ENCODE measurements around the gene SEPTIN5. TPM values are rescaled to one million over a fixed set of nuclear protein-coding genes. Genes with fewer than 3 reads are reported as not detected.

Gene SEPTIN5
- total RNA-seq, 1 experiment from 2014 or later: 30.7 TPM

- DNase-seq: peak; percentile 74
- H3K36me3 ChIP-seq: peaks cover 45% of the 10 kb centered on the region
- H3K9me3 ChIP-seq: no peaks in the 10 kb centered on the region
- no peak overlapping the region for H3K4me3 ChIP-seq
- no peaks in the 10 kb centered on the region for H3K27me3 ChIP-seq
These were observed 50.6 kb downstream of the SEPTIN5 start for GRCh38 chr22:19764636-19765476.

DNA sequence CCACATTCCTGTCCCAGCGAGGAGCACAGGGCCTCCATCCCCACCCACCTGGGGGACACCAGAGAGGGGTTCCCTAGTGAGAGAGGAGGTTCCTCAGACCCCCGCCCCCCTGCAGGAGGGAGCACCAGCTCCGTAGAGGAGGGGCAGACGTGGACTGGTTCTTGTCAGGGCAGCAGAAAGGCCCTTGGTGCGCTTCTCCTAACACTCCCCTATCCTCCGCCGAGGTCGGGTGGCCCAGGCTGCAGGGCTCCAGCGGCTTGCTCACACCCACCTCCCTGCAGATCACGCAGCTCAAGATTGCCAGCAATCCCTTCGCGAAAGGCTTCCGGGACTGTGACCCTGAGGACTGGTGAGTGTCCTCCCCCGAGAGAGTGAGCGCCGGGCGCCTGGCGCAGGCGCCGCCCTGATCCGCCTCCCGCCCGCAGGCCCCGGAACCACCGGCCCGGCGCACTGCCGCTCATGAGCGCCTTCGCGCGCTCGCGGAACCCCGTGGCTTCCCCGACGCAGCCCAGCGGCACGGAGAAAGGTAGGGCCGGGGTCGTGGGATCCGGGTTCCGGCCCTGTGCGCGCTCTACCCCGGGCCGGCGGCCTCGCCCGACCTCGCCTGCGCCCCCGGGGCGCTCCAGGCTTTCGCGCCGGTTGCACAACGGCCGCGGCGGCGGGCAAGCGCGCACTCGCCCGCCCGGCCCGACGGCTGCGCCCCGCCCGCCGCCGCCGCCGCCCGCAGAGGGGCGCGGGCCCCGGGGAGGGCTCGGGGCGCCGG is 51.4 kb downstream of the SEPTIN5 start:
- Histone ChIP-seq H3K36me3 (peaks cover 49% of the 10 kb centered on the region), H3K27me3 (no peaks in the 10 kb centered on the region), H3K4me3 (no peak overlapping the region), H3K9me3 (no peaks in the 10 kb centered on the region)
- DNase-seq: no peak

DNA sequence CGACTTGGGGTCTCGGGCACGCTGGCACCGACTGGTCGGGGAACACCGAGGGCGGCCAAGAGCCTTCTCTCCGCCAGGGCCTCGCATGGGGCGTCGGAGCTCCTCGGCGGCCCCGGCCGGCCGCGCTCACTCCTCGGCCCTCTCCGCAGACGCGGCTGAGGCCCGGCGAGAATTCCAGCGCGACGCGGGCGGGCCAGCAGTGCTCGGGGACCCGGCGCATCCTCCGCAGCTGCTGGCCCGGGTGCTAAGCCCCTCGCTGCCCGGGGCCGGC is 51.9 kb downstream of the SEPTIN5 start:
- no peaks in the 10 kb centered on the region for H3K9me3 ChIP-seq
- H3K27me3 ChIP-seq: no peaks in the 10 kb centered on the region
- H3K36me3 ChIP-seq: peaks cover 49% of the 10 kb centered on the region
- no peak overlapping the region for H3K4me3 ChIP-seq
- DNase-seq: no peak

DNA sequence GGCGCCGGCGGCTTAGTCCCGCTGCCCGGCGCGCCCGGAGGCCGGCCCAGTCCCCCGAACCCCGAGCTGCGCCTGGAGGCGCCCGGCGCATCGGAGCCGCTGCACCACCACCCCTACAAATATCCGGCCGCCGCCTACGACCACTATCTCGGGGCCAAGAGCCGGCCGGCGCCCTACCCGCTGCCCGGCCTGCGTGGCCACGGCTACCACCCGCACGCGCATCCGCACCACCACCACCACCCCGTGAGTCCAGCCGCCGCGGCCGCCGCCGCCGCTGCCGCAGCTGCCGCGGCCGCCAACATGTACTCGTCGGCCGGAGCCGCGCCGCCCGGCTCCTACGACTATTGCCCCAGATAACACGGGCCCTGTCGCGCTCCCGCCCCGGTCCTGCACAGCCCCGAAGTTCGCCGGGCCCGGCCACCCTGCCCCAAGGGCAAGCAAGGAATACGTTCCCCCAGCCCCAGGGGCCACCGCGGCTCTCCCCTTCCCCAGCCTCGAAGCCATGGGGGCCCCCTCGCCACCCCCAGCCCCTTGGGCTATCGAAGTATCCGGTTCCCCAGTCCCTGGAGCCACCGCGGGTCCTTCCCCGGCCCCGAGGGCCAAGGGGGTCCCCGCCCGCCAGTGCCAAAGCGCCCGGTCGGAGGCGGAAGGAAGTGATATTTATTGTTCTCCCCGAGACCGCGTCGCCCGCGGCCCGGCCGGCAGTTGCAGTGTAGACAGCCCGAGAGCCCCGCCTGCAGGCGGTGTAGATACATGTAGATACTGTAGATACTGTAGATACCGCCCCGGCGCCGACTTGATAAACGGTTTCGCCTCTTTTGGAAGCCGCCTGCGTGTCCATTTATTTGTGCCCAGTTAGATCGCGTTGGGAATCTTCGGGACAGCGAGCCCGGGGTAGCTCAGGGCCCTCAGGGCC is 52.5 kb downstream of the SEPTIN5 start:
- Histone ChIP-seq H3K4me3 (no peak overlapping the region), H3K36me3 (peaks cover 49% of the 10 kb centered on the region), H3K9me3 (no peaks in the 10 kb centered on the region), H3K27me3 (no peaks in the 10 kb centered on the region)
- no peak for DNase-seq

DNA sequence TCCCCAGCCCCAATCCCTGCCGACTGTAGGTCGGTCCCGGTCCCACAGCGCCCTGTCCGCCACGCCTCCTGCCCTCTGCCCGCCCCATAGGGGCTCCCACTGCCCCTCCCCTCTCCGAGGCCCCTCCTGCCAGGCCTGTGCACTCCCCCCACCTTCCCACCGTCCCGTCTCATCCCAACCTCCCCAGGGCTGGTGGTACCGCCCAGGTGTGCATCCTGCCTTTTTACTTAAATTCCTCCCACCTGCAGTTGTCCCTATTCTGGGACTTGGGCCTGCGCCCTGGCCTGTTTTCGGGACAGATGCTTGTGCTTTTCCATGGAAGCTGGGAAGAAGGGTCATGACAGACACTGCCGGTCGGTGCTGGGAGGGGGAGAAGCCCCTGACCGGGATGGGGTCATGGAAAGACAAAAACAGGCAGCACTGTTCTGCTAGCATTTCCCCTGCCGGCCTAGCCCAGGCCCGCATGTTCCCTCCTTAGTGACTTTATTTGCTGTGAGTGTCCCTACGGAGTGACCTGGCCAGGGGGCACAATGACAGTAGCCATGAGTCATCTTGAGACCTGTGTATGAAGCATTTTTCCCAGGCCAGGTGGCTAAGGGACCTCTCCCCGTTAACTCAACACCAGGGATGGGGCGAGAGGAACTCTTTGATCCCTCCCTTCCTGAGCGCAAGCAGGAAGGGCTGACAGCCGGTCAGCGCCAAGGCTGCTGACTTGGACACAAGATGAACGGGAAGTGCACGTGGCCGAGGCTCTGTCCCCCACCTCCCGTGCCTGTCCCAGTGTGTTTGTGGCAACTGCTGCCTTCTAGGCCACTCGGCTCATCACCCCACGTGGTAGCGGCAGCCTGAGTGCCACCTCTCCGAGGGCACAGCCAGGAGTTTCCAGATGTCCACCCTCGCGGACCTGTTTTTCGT is 53.4 kb downstream of the SEPTIN5 start:
- DNase-seq: no peak
- H3K27me3 ChIP-seq: no peaks in the 10 kb centered on the region
- H3K9me3 ChIP-seq: no peaks in the 10 kb centered on the region
- H3K4me3 ChIP-seq: no peak overlapping the region
- H3K36me3 ChIP-seq: peaks cover 41% of the 10 kb centered on the region

DNA sequence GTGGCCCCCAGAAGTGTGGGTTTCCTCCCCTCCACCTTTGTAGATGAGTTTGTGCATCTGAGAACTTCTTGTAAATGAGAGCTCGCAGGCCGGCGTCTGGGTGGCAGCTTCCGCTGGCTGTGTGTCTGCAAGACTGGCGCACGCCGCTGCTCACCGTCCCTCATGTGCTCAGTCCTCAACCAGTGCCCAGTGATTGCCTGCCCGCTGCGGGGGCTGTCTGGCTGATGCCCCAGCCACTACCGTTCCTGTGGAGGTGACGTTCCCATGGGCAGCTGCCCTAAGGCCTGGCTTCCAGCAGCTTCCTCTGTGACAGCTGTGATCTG is 55.1 kb downstream of the SEPTIN5 start:
- Histone ChIP-seq H3K4me3 (no peak overlapping the region), H3K9me3 (no peaks in the 10 kb centered on the region), H3K27me3 (no peaks in the 10 kb centered on the region)

GRCh38 chr22:19770349-19771220 is 56.3 kb downstream of the SEPTIN5 start:
- Histone ChIP-seq H3K36me3 (peaks cover 13% of the 10 kb centered on the region), H3K9me3 (no peaks in the 10 kb centered on the region), H3K27me3 (no peaks in the 10 kb centered on the region), H3K4me3 (no peak overlapping the region)
- no peak for DNase-seq

More for the DNA sequence above, 55.1 kb downstream of the SEPTIN5 start:
- DNase-seq: no peak
- H3K36me3 ChIP-seq: peaks cover 25% of the 10 kb centered on the region

DNA sequence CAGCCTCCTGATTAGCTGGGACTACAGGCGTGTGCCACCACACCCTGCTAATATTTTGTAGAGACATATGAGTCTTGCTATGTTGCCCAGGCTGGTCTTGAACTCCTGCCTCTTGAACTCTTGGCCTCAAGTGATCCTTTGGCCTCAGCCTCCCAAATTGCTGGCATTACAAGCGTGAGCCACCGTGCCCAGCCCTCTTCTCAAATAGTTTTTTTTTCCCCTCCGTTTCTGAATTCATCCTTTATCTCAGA is 58.0 kb downstream of the SEPTIN5 start:
- DNase-seq: no peak
- no peaks in the 10 kb centered on the region for H3K27me3 ChIP-seq

More for the DNA sequence above, 58.0 kb downstream of the SEPTIN5 start:
- Histone ChIP-seq H3K36me3 (peaks cover 9% of the 10 kb centered on the region), H3K4me3 (no peak overlapping the region), H3K9me3 (no peaks in the 10 kb centered on the region)

Other genes starting within 250 kb of the SEPTIN5 start
- 128 and 161 TPM in 2 replicates for gene UFD1, start 235.3 kb upstream of the SEPTIN5 start, total RNA-seq (2014; rRNA removed; shearing (Covaris generic); ENCODE audit: low replicate concordance)
- 81.8 and 89.1 TPM in 2 replicates for gene CDC45, start 234.6 kb upstream of the SEPTIN5 start, total RNA-seq (2014; rRNA removed; shearing (Covaris generic); ENCODE audit: low replicate concordance)
- not detected in 2 replicates for gene CLDN5, start 190.1 kb upstream of the SEPTIN5 start, total RNA-seq (2014; rRNA removed; shearing (Covaris generic); ENCODE audit: low replicate concordance)
- gene GP1BB, start 9.0 kb downstream of the SEPTIN5 start, total RNA-seq (2014; rRNA removed; shearing (Covaris generic); ENCODE audit: low replicate concordance): 3.5 and 15.9 TPM in 2 replicates
- 16.3 and 16.5 TPM in 2 replicates for gene TBX1, start 46.3 kb downstream of the SEPTIN5 start, total RNA-seq (2014; rRNA removed; shearing (Covaris generic); ENCODE audit: low replicate concordance)
- gene GNB1L, start 140.4 kb downstream of the SEPTIN5 start, total RNA-seq (2014; rRNA removed; shearing (Covaris generic); ENCODE audit: low replicate concordance): 10.3 and 25.2 TPM in 2 replicates
- 3.7 and 7.2 TPM in 2 replicates for gene RTL10, start 140.4 kb downstream of the SEPTIN5 start, total RNA-seq (2014; rRNA removed; shearing (Covaris generic); ENCODE audit: low replicate concordance)
- 178 and 263 TPM in 2 replicates for gene COMT, start 227.3 kb downstream of the SEPTIN5 start, total RNA-seq (2014; rRNA removed; shearing (Covaris generic); ENCODE audit: low replicate concordance)
- gene TXNRD2, start 227.3 kb downstream of the SEPTIN5 start, total RNA-seq (2014; rRNA removed; shearing (Covaris generic); ENCODE audit: low replicate concordance): 52.7 and 61.8 TPM in 2 replicates

All from MG63 (cell line).